ENCODE measurements around the gene TRABD2B.

Gene TRABD2B

GRCh38 chr1:47711848-47712492 lies 285.2 kb downstream of the TRABD2B start:
- TF ChIP-seq, protein P1, sequence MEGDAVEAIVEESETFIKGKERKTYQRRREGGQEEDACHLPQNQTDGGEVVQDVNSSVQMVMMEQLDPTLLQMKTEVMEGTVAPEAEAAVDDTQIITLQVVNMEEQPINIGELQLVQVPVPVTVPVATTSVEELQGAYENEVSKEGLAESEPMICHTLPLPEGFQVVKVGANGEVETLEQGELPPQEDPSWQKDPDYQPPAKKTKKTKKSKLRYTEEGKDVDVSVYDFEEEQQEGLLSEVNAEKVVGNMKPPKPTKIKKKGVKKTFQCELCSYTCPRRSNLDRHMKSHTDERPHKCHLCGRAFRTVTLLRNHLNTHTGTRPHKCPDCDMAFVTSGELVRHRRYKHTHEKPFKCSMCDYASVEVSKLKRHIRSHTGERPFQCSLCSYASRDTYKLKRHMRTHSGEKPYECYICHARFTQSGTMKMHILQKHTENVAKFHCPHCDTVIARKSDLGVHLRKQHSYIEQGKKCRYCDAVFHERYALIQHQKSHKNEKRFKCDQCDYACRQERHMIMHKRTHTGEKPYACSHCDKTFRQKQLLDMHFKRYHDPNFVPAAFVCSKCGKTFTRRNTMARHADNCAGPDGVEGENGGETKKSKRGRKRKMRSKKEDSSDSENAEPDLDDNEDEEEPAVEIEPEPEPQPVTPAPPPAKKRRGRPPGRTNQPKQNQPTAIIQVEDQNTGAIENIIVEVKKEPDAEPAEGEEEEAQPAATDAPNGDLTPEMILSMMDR (conservative IDR thresholded peaks at IDR 0.05), result no peak

GRCh38 chr1:47711184-47711847 lies 285.9 kb downstream of the TRABD2B start:
- TF ChIP-seq, protein P1 (conservative IDR thresholded peaks at IDR 0.05), result no peak

More at GRCh38 chr1:47711848-47712492, 285.2 kb downstream of the TRABD2B start:
- H3K27ac ChIP-seq, result no peak overlapping the region

More at GRCh38 chr1:47711184-47711847, 285.9 kb downstream of the TRABD2B start:
- no peak overlapping the region for H3K27ac ChIP-seq

Measured in VCaP (cell line).